Measurements from ENCODE around the gene MVD.

The MVD gene

DNA sequence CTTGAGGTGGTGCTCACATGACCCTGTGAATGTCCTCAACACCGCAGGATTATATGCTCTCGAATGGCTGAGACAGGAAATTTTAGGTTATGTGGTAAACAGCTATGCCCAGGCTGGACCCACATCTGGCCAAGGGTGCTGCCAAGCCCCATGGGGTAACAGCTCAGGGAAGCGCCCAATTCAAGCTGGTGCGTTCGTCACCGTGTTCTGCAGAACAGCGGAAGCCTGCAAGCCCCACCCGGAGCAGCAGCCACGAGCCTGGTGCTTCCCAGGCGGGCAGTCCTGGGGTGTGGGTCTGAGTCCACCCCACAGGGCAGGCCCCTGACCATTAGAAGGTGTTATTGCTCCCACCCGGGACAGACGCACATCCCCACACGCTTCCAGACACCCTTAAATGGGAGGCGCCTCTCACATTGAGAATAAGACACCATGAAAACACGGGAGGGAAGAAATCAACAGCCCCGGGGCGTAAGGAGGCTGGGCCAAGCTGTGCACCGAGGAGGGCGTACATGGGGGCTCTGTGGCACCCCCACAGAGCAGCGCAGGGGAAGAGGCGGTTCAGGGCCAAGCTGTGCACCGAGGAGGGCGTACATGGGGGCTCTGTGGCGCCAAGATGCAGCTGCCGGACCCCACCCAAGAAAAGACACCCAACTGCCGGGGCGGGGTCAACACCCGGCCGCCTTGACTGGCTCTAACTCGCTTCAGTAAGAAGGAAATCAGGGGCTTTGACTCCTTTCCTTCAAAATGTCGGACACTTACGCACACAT lies 9.1 kb downstream of the MVD start:
- FAIRE-seq, result no peak

- FAIRE-seq, result no peak
Observed at GRCh38 chr16:88653101-88653500, 9.8 kb downstream of the MVD start.

- no peak for FAIRE-seq
Observed at GRCh38 chr16:88652762-88653063, 10.2 kb downstream of the MVD start.

- FAIRE-seq, result no peak
Observed at GRCh38 chr16:88651989-88652761, 10.7 kb downstream of the MVD start.

DNA sequence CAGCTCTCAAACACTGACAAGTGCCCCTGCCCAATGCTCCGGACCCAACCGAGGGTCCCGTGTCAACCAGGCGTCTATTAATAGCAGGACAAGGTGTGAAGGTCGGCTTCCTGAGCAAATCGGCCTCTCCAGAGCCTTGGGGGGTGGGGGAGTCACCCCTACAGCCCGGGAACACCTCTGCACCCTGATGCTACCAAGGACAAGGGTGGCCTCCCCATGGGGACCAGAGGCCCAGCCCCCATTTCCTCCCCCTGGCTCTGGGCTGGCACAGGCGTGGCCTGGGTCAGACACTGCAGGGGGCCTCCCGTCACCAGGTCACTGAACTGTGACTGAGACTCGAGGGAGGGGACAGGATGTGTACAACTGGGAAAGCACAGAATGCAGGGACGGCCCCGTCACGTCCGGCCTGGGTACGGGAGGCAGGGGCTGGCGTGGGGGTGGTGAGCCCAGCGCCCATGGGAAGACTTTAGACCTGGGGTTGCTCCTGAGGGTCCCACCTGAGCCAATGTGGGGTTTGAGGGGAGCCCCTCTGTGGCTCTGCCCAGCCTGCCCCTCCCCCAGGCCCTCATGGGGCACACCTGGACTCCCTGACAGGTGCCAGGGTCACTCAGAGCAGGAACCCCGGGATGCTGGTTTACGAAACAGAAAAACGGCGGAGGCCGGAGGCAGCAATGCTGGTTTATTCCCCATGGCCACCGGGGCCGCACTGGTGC lies 11.5 kb downstream of the MVD start:
- FAIRE-seq, result no peak

- FAIRE-seq, result no peak
Observed at GRCh38 chr16:88650749-88651275, 12.1 kb downstream of the MVD start, which contains the start of gene CYBA. CYBA (minus strand) TSS chr16:88651053; CDS start chr16:88651013, 40 bp downstream.

DNA sequence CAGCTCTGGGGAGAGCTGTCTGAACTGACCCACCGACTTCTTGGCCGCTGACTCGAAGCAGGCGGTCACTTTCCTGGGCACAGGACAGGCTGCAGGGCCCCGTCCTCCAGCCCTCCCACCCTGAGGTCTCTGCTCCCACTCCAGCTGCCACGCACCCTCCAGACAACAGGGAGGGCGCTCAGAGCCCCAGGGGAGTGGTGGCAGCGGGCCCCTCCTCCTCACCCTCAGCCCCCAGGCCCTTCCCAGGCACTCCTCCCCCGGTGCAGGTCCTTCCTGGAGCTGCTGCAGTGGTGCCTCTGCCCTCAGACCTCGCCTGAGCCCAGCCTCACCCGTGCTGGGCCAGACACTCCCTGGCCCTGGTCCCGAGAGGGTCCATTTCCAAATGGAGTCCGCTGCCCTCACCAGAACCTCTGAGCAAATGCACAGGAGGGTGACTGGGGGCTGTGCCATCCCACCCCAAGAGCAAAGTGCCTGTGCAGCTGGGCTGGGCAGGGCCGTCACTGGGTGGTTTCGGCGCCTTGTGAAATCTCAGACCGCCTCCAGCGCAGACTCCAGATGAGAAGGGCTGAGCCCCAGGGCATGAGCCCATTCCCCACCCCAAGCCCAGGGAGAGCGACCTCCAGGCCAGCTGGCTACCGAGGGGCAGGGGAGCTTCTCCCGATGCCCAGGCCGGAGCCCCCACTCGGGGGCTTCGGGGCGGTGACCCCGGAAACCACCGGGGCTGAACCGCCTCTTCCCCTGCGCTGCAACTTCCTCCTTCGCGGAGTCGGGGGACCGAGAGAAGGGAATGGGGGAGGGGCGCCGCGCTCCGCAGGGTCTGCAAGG lies 12.8 kb downstream of the MVD start:
- no peak for FAIRE-seq

- FAIRE-seq, result no peak
Observed at GRCh38 chr16:88649195-88649923, 13.5 kb downstream of the MVD start.

- no peak for FAIRE-seq
Observed at GRCh38 chr16:88647178-88648070, 15.5 kb downstream of the MVD start.

DNA sequence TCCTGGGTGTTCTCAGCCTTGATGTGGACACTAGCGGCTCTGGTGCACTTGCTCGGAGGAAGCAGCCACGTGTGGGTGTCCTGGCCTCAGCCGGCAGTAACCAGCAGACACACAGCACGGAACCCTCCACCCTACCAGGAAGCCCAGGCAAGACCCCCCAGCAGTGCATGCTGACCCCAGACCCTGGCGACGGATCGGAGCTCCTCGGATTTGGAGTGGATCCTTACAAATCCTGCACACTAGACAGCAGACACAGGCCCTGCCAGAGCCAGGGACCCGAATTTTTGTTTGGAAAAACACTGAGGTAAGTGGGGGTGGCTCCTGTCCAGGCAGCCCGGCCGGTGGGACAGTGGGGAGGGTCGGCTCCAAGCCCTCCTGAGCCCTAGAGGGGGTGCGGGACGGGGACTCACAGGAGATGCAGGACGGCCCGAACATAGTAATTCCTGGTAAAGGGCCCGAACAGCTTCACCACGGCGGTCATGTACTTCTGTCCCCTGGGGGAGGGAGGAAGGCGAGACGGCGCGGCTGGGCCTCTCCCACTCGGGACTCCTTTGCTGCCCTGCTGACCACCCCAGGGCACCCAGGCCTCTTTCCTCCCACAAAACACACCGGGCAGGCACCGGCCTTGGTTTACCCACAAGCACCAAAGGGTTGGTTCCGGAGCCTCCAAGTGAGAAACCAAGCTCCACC lies 16.4 kb downstream of the MVD start:
- no peak for FAIRE-seq

DNA sequence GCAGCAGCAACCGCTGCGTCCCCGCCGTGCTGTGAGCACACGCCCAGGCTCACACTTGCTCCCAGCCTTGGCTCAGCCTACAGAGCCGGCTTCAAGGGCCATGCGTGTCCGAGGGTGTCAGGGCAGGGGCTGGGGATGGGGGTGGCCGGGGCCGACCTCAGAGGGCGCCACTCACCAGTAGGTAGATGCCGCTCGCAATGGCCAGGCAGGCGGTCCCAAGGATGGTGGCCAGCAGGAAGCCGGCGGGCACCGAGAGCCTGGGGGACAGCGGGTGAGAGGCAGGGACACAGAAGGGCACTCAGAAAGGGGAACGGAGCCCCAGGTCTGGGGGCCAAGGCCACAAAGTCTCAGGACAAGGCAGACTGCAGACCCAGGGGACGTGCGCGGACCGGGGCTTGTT lies 16.9 kb downstream of the MVD start:
- no peak for FAIRE-seq

GRCh38 chr16:88645455-88645854 lies 17.4 kb downstream of the MVD start:
- FAIRE-seq, result no peak

- FAIRE-seq, result no peak
Observed at GRCh38 chr16:88643644-88643932, 19.3 kb downstream of the MVD start.

- no peak for FAIRE-seq
Observed at GRCh38 chr16:88642881-88643643, 19.8 kb downstream of the MVD start.

GRCh38 chr16:88640498-88641247 lies 22.2 kb downstream of the MVD start:
- no peak for FAIRE-seq

DNA sequence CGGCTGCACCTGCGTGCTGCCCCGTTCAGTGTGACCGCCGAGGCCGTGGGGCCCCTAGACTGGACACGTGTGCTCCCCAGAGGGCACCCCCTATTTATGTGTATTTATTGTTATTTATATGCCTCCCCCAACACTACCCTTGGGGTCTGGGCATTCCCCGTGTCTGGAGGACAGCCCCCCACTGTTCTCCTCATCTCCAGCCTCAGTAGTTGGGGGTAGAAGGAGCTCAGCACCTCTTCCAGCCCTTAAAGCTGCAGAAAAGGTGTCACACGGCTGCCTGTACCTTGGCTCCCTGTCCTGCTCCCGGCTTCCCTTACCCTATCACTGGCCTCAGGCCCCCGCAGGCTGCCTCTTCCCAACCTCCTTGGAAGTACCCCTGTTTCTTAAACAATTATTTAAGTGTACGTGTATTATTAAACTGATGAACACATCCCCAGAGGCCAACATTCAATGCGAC lies 22.8 kb downstream of the MVD start:
- FAIRE-seq, result no peak

- no peak for FAIRE-seq
Observed at GRCh38 chr16:88639231-88640038, 23.5 kb downstream of the MVD start.
